Caco-2 (cell line): ENCODE results near the gene TXNDC15. TPM values are rescaled to one million over a fixed set of nuclear protein-coding genes. Genes with fewer than 3 reads are reported as not detected.
"Not testable (repeated sequence)": the region's sequence is repeated elsewhere in the genome, so short reads cannot be mapped to it uniquely, and the experiment has no call there.

ENCODE experiments used
- BruUV-seq: library from RNA; stranded (reverse); fragments of 400-500 nt; replicated peaks from 2 replicates; lab custom pipeline; 2021; lab: Mats Ljungman, UMichigan
- CTCF ChIA-PET: fragments of 300-600 bp; sonication (Branson Sonifier 250); formaldehyde crosslinking; loops from one replicate; lab custom pipeline; 2022; ENCODE audit warnings: antibody characterized with exemption; lab: Charles Lee
- POLR2A ChIA-PET: fragments of 300-600 bp; sonication (Branson Sonifier 250); formaldehyde crosslinking; loops from one replicate; lab custom pipeline; 2022; ENCODE audit warnings: antibody characterized with exemption; lab: Charles Lee
- DNase-seq, 2 experiments: peaks; one replicate each; pipeline versions ENCODE4 v3.0.0 to v3.0.0-alpha.2; 2020 to 2022
- H3K27me3 ChIP-seq: replicated peaks from 2 replicates; pipeline ENCODE4 v1.6.0; 2011; ENCODE audit warnings: low read length; ENCODE audit not compliant: control insufficient read depth, insufficient read depth
- H3K36me3 ChIP-seq: 2 replicates; pipeline ENCODE4 v1.5.1; 2011; ENCODE audit warnings: low read length; ENCODE audit not compliant: control insufficient read depth, insufficient read depth
- H3K4me1 ChIP-seq: fragments of 250-450 bp; sonication (Bioruptor Pico); 2 replicates; pipeline ENCODE4 v1.5.1; 2020; ENCODE audit warnings: mild to moderate bottlenecking
- H3K4me3 ChIP-seq: 2 replicates; pipeline ENCODE4 v1.5.1; 2011; ENCODE audit warnings: low read depth, mild to moderate bottlenecking, control low read depth, low read length
- H3K9me3 ChIP-seq: fragments of 250-450 bp; sonication (Bioruptor Pico); 2 replicates; pipeline ENCODE4 v1.5.1; 2020; ENCODE audit warnings: mild to moderate bottlenecking, moderate library complexity
- H3K27ac Mint-ChIP-seq: one replicate; pipeline ENCODE4 v1.8.0; 2022; ENCODE audit warnings: mixed read lengths; ENCODE audit not compliant: unreplicated experiment
- H3K27me3 Mint-ChIP-seq: one replicate; pipeline ENCODE4 v1.8.0; 2022; ENCODE audit warnings: mixed read lengths; ENCODE audit not compliant: insufficient read depth, unreplicated experiment
- H3K36me3 Mint-ChIP-seq: one replicate; pipeline ENCODE4 v1.8.0; 2022; ENCODE audit warnings: mild to moderate bottlenecking, mixed read lengths; ENCODE audit not compliant: insufficient read depth, unreplicated experiment
- H3K4me1 Mint-ChIP-seq: one replicate; pipeline ENCODE4 v1.8.0; 2022; ENCODE audit warnings: low read depth, mixed read lengths; ENCODE audit not compliant: unreplicated experiment
- H3K4me3 Mint-ChIP-seq: one replicate; pipeline ENCODE4 v1.8.0; 2022; ENCODE audit warnings: mild to moderate bottlenecking, moderate library complexity, mixed read lengths; ENCODE audit not compliant: unreplicated experiment
- H3K9me3 Mint-ChIP-seq: one replicate; pipeline ENCODE4 v1.8.0; 2022; ENCODE audit warnings: mixed read lengths; ENCODE audit not compliant: unreplicated experiment
- CTCF ChIP-seq, 2 experiments: fragments of 200-600 bp in 1 of 2; IDR thresholded peaks; 1 replicate in 1 of 2; 2 replicates in 1 of 2; pipeline versions ENCODE4 v1.5.1 to v1.8.0; 2011 to 2022; ENCODE audit warnings: antibody characterized with exemption in 1 of 2, control low read depth in 1 of 2, inconsistent platforms in 1 of 2, low read depth in 1 of 2, low read length in 1 of 2, mild to moderate bottlenecking in 1 of 2, moderate library complexity in 1 of 2; ENCODE audit not compliant: insufficient read depth in 1 of 2, severe bottlenecking in 1 of 2, unreplicated experiment in 1 of 2
- intact Hi-C: fragments of 100-400 bp; cut with micrococcal nuclease; formaldehyde crosslinking; loops from one replicate; pipeline ENCODE4 v1.10.0; 2022; ENCODE audit not compliant: unreplicated experiment
- total RNA-seq: library from RNA; stranded (reverse); gene quantifications from 2 replicates; pipeline ENCODE4 v1.2.3, GENCODE V29; 2022

TXNDC15 gene
- total RNA-seq, 1 experiment from 2014 or later: 39.6 TPM

DNA sequence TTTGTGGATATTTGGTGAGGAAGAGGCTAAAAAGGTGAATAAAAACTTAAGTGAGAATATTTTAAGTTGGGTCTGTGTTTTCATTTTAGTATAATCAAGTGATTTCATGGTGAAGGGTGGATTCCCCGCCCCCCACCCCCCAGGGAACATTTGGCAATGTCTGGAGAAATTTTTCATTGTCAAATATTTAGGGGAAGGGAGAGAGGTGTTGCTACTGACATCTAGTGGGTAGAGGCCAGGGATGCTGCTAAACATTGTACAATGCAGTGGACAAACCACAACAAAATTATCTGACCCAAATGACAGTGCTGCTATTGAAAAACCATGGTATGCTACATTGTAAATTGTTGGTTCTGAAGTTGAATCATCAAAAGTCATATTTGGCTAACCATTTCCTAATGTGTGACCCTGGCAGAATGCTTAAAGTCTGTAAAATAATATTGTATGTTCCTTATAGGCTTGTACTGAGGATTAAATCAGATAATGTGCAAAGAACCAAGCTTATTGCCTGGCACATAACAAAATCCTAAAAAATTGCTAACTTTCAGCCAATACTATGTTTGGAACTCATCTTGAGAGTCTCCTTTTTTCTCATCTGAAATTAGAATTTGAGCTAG lies 22.8 kb upstream of the TXNDC15 start:
- H3K27me3 Mint-ChIP-seq: no peaks in the 10 kb centered on the region
- no peak overlapping the region for H3K27ac Mint-ChIP-seq
- no peaks in the 10 kb centered on the region for H3K27me3 ChIP-seq
- no peaks in the 10 kb centered on the region for H3K9me3 ChIP-seq
- H3K4me1 ChIP-seq: 0 out of 2 replicates have a peak, but pooled peaks cover 5% of the 10 kb centered on the region
- no peak overlapping the region for H3K4me3 ChIP-seq
- intact Hi-C loops: no loop called here
- no TSS peak for BruUV-seq
- POLR2A ChIA-PET: interaction anchor here (0.5 kb wide), 1 partner anchor 82 kb away, joined by 5 read pairs; no protein-coding TSS in a partner anchor
- H3K4me1 Mint-ChIP-seq: peaks cover 4% of the 10 kb centered on the region
- peak; percentile 46 to 60 for TF ChIP-seq CTCF (IDR thresholded peaks at IDR 0.05; ENCODE audit: insufficient read depth in 1 of 2, low read depth in 1 of 2, low read length in 1 of 2, severe bottlenecking in 1 of 2, unreplicated experiment in 1 of 2)
- peaks cover 3% of the 10 kb centered on the region for H3K36me3 ChIP-seq
- peak in 1 of 2 experiments; percentile 34 for DNase-seq
- H3K4me3 Mint-ChIP-seq: no peak overlapping the region
- CTCF ChIA-PET: interaction anchor here (0.5 kb wide), 1 partner anchor 106 kb away, joined by 5 read pairs; no protein-coding TSS in a partner anchor
- peaks cover 49% of the 10 kb centered on the region for H3K36me3 Mint-ChIP-seq
- no peaks in the 10 kb centered on the region for H3K9me3 Mint-ChIP-seq

DNA sequence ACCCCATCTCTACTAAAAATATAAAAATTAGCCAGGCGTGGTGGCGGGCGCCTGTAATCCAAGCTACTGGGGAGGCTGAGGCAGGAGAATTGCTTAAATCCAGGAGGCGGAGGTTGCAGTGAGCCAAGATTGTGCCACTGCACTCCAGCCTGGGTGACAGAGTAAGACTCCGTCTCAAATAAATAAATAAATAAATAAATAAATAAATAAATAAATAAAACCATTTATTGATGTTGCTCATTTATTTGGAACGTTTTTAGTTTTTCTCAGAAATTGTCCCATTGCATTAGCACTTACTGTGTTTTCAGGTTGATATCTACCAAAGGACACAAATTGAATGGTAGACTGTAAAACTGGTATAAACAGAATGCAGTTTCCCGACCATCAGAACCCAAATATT lies 17.7 kb upstream of the TXNDC15 start:
- BruUV-seq, H3K27me3 Mint-ChIP-seq, H3K4me1 Mint-ChIP-seq, CTCF ChIA-PET, DNase-seq, H3K9me3 ChIP-seq, intact Hi-C loops, H3K4me3 ChIP-seq, H3K4me3 Mint-ChIP-seq, H3K27me3 ChIP-seq, POLR2A ChIA-PET, H3K36me3 ChIP-seq, H3K9me3 Mint-ChIP-seq, H3K4me1 ChIP-seq, H3K27ac Mint-ChIP-seq: not testable (repeated sequence)
- peaks cover 54% of the 10 kb centered on the region for H3K36me3 Mint-ChIP-seq

DNA sequence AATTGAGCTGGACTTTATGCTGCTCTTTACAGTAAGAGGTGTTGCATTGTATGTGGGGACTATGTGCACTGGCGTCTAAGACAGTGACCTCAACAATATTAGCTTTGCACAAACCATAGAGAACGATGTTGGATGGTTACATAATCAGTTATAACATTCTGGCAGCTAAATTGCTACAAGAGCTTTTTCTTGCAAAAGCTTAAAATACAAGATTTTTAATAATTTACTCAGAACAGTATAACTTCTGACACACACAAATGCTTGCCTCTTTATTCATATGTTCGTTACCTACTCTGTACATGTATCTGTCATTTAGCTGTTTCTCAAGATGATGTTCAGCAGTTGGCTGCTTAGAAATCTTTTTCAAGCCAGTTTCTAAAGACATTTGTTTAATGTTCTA lies 16.8 kb upstream of the TXNDC15 start:
- Histone ChIP-seq H3K4me3 (no peak overlapping the region), H3K4me1 (no peaks in the 10 kb centered on the region), H3K9me3 (no peaks in the 10 kb centered on the region), H3K36me3 (peaks cover 3% of the 10 kb centered on the region), H3K27me3 (no peaks in the 10 kb centered on the region)
- DNase-seq: no peak
- intact Hi-C loops: no loop called here
- no peak overlapping the region for H3K27ac Mint-ChIP-seq
- BruUV-seq: no TSS peak
- H3K4me1 Mint-ChIP-seq: no peaks in the 10 kb centered on the region
- no peak overlapping the region for H3K4me3 Mint-ChIP-seq
- H3K27me3 Mint-ChIP-seq: no peaks in the 10 kb centered on the region
- no peak for TF ChIP-seq CTCF (IDR thresholded peaks at IDR 0.05; ENCODE audit: insufficient read depth in 1 of 2, low read depth in 1 of 2, low read length in 1 of 2, severe bottlenecking in 1 of 2, unreplicated experiment in 1 of 2)
- ChIA-PET POLR2A (interaction anchor here (0.6 kb wide), 1 partner anchor 17 kb away, joined by 3 read pairs; the partner anchor contains the start of gene TXNDC15), CTCF (interaction anchor here (0.6 kb wide), 1 partner anchor 49 kb away, joined by 9 read pairs; no protein-coding TSS in a partner anchor)
- H3K9me3 Mint-ChIP-seq: no peaks in the 10 kb centered on the region
- peaks cover 49% of the 10 kb centered on the region for H3K36me3 Mint-ChIP-seq
